H1 (cell line): ENCODE measurements around the gene CST6. TPM values are rescaled to one million over a fixed set of nuclear protein-coding genes. Genes with fewer than 3 reads are reported as not detected.

Experiments
- CTCF ChIA-PET: fragments of 300-600 bp; sonication (Branson Sonifier 250); formaldehyde crosslinking; loops from one replicate; lab custom pipeline; 2021; ENCODE audit not compliant: partially characterized antibody; lab: Charles Lee
- POLR2A ChIA-PET: fragments of 300-600 bp; sonication (Branson Sonifier 250); formaldehyde crosslinking; loops from one replicate; lab custom pipeline; 2021; ENCODE audit warnings: inconsistent platforms; ENCODE audit not compliant: partially characterized antibody; lab: Charles Lee
- DNase-seq, 2 experiments: peaks; one replicate each; pipeline versions ENCODE4 v3.0.0 to v3.0.0-alpha.2; 2010 to 2022; ENCODE audit warnings: low spot score in 2 of 2, low read depth in 1 of 2, mixed read lengths in 1 of 2
- FAIRE-seq: peaks from 2 replicates; lab custom pipeline; 2011; peaks lifted over from hg19 to GRCh38; lab: Jason Lieb, UNC
- H2AFZ ChIP-seq: 2 replicates; pipeline ENCODE4 v1.8.1; 2012; ENCODE audit warnings: low read length, inconsistent platforms
- H2AK5ac ChIP-seq: 2 replicates; pipeline ENCODE4 v1.6.1; 2013; ENCODE audit warnings: low read depth, low read length
- H2BK120ac ChIP-seq: replicated peaks from 2 replicates; pipeline ENCODE3; 2013; ENCODE audit warnings: low read depth, low read length, inconsistent platforms
- H2BK12ac ChIP-seq: 2 replicates; pipeline ENCODE4 v1.6.1; 2013; ENCODE audit warnings: low read depth, low read length
- H2BK15ac ChIP-seq: 2 replicates; pipeline ENCODE4 v1.6.1; 2013; ENCODE audit warnings: low read length
- H2BK20ac ChIP-seq: 2 replicates; pipeline ENCODE4 v1.6.1; 2013; ENCODE audit warnings: low read length
- H2BK5ac ChIP-seq: 2 replicates; pipeline ENCODE4 v1.6.1; 2013; ENCODE audit warnings: low read depth, low read length
- H3K14ac ChIP-seq: 2 replicates; pipeline ENCODE4 v1.6.1; 2013; ENCODE audit warnings: inconsistent platforms; ENCODE audit not compliant: insufficient read length
- H3K18ac ChIP-seq: 2 replicates; pipeline ENCODE4 v1.6.1; 2013; ENCODE audit warnings: low read length; ENCODE audit errors: extremely low read depth
- H3K23ac ChIP-seq: 2 replicates; pipeline ENCODE4 v1.6.1; 2013; ENCODE audit warnings: inconsistent platforms; ENCODE audit not compliant: insufficient read length
- H3K23me2 ChIP-seq: 2 replicates; pipeline ENCODE4 v1.6.1; 2013; ENCODE audit warnings: low read depth, low read length
- H3K27ac ChIP-seq: 2 replicates; pipeline ENCODE4 v1.6.1; 2011; ENCODE audit warnings: low read depth, low read length, inconsistent platforms
- H3K27me3 ChIP-seq, 4 experiments: replicated peaks in 1 of 4; 1 replicate in 1 of 4; 2 replicates in 3 of 4; pipeline versions ENCODE4 v1.6.1 to v1.8.1; 2011 to 2013; ENCODE audit warnings: low read length in 3 of 4, mild to moderate bottlenecking in 3 of 4, inconsistent platforms in 2 of 4, mixed read lengths in 2 of 4, moderate library complexity in 1 of 4; ENCODE audit not compliant: control insufficient read depth in 3 of 4, insufficient read depth in 3 of 4; ENCODE audit errors: extremely low read depth in 1 of 4
- H3K36me3 ChIP-seq, 4 experiments: 2 replicates each; pipeline versions ENCODE4 v1.6.1 to v1.8.1; 2011 to 2013; ENCODE audit warnings: mild to moderate bottlenecking in 4 of 4, low read length in 3 of 4, moderate library complexity in 2 of 4, control low read depth in 1 of 4, inconsistent platforms in 1 of 4; ENCODE audit not compliant: insufficient read depth in 4 of 4, control insufficient read depth in 2 of 4
- H3K4ac ChIP-seq: replicated peaks from 2 replicates; pipeline ENCODE3; 2013; ENCODE audit warnings: low read length, low read depth, mixed read lengths, inconsistent platforms; ENCODE audit not compliant: insufficient read length
- H3K4me1 ChIP-seq, 4 experiments: replicated peaks in 1 of 4; 1 replicate in 1 of 4; 2 replicates in 3 of 4; pipeline versions ENCODE4 v1.6.1 to v1.8.1; 2011 to 2013; ENCODE audit warnings: low read length in 3 of 4, inconsistent platforms in 2 of 4, mixed read lengths in 1 of 4; ENCODE audit not compliant: insufficient read depth in 4 of 4, control insufficient read depth in 3 of 4
- H3K4me2 ChIP-seq, 2 experiments: 2 replicates each; pipeline versions ENCODE4 v1.6.1 to v1.8.1; 2011 to 2013; ENCODE audit warnings: low read depth in 2 of 2, low read length in 2 of 2, control low read depth in 1 of 2, inconsistent platforms in 1 of 2, mild to moderate bottlenecking in 1 of 2; ENCODE audit not compliant: insufficient read depth in 1 of 2
- H3K4me3 ChIP-seq, 4 experiments: fragments of 200-600, 300-600 bp in 1 of 4; sonication (generic), shearing (Covaris generic), sonication (Bioruptor Twin) in 1 of 4; 2 replicates each; pipeline versions ENCODE4 v1.5.1 to v1.8.1; 2011 to 2016; ENCODE audit warnings: low read length in 4 of 4, low read depth in 3 of 4, control low read depth in 2 of 4, inconsistent platforms in 2 of 4, mild to moderate bottlenecking in 2 of 4, mixed read lengths in 1 of 4, moderate library complexity in 1 of 4; ENCODE audit not compliant: insufficient read depth in 2 of 4; ENCODE audit errors: extremely low read depth in 1 of 4
- H3K56ac ChIP-seq: replicated peaks from 2 replicates; pipeline ENCODE3; 2013; ENCODE audit warnings: low read depth, mild to moderate bottlenecking, mixed read lengths, low read length, inconsistent platforms; ENCODE audit not compliant: insufficient read length
- H3K79me1 ChIP-seq: 2 replicates; pipeline ENCODE4 v1.6.1; 2013; ENCODE audit warnings: low read depth, low read length, control low read depth
- H3K79me2 ChIP-seq, 2 experiments: 2 replicates each; pipeline versions ENCODE4 v1.6.1 to v1.8.1; 2012 to 2013; ENCODE audit warnings: low read length in 2 of 2, mild to moderate bottlenecking in 2 of 2, inconsistent platforms in 1 of 2; ENCODE audit not compliant: insufficient read depth in 2 of 2, control insufficient read depth in 1 of 2
- H3K9ac ChIP-seq, 4 experiments: replicated peaks in 1 of 4; 1 replicate in 1 of 4; 2 replicates in 3 of 4; pipeline versions ENCODE4 v1.6.1 to v1.8.1; 2011 to 2013; ENCODE audit warnings: low read depth in 3 of 4, low read length in 3 of 4, control low read depth in 2 of 4, mild to moderate bottlenecking in 2 of 4, moderate library complexity in 2 of 4, inconsistent platforms in 1 of 4; ENCODE audit errors: extremely low read depth in 1 of 4
- H3K9me3 ChIP-seq, 2 experiments: 2 replicates each; pipeline versions ENCODE4 v1.6.1 to v1.8.1; 2012 to 2013; ENCODE audit warnings: mild to moderate bottlenecking in 2 of 2, moderate library complexity in 2 of 2, control low read depth in 1 of 2, inconsistent platforms in 1 of 2, low read depth in 1 of 2, low read length in 1 of 2, mixed read lengths in 1 of 2; ENCODE audit not compliant: insufficient read depth in 2 of 2
- H4K20me1 ChIP-seq, 2 experiments: replicated peaks in 1 of 2; 2 replicates each; pipeline versions ENCODE3 to v1.8.1; 2011 to 2013; ENCODE audit warnings: inconsistent platforms in 2 of 2, low read length in 2 of 2, mild to moderate bottlenecking in 1 of 2; ENCODE audit not compliant: insufficient read depth in 2 of 2, control insufficient read depth in 1 of 2
- H4K5ac ChIP-seq: 2 replicates; pipeline ENCODE4 v1.6.1; 2013; ENCODE audit warnings: low read length, low read depth, mixed read lengths, inconsistent platforms; ENCODE audit not compliant: insufficient read length
- H4K8ac ChIP-seq: 2 replicates; pipeline ENCODE4 v1.8.0; 2013; ENCODE audit warnings: mild to moderate bottlenecking, moderate library complexity, low read length, inconsistent platforms; ENCODE audit not compliant: insufficient read depth; ENCODE audit errors: extremely low read depth
- H4K91ac ChIP-seq: replicated peaks from 2 replicates; pipeline ENCODE3; 2013; ENCODE audit warnings: low read length, mixed read lengths, inconsistent platforms; ENCODE audit not compliant: insufficient read length
- PHF8 ChIP-seq: fragments of 200-600 bp; sonication (generic); conservative IDR thresholded peaks from 2 replicates; pipeline ENCODE4 v1.7.1; 2012; ENCODE audit warnings: low read depth, mild to moderate bottlenecking, inconsistent platforms, low read length, moderate library complexity
- TBP ChIP-seq: IDR thresholded peaks from 2 replicates; pipeline ENCODE4 v1.6.1; 2011; ENCODE audit warnings: low read depth, low read length, improper control_type of control experiment
- WGBS, 2 experiments: shearing (Covaris generic) in 1 of 2; methylation state at CpG; one replicate each; pipeline versions ENCODE4 v1.1.6 to v1.1.7; 2013 to 2015; ENCODE audit warnings: low lambda C conversion rate in 2 of 2, mixed read lengths in 2 of 2, inconsistent platforms in 1 of 2, low coverage in 1 of 2, missing lambda C conversion rate in 1 of 2; ENCODE audit not compliant: insufficient replicate concordance in 2 of 2, insufficient coverage in 1 of 2, insufficient read length in 1 of 2; ENCODE audit errors: extremely low coverage in 1 of 2, missing lambda C conversion rate in 1 of 2; 5-methylcytosine and 5-hydroxymethylcytosine counted together
- polyA plus RNA-seq, 7 experiments: library from polyadenylated mRNA; depleted of rRNA in 3 of 7; stranded (reverse) in 5 of 7; unstranded in 2 of 7; fragments of >200 nt in 5 of 7; fragments of 200-250 nt in 2 of 7; gene quantifications; 1 replicate in 5 of 7; 2 replicates in 1 of 7; 4 replicates in 1 of 7; pipeline versions ENCODE4 v1.2.1 to v1.2.3, GENCODE V29; 2011 to 2013; ENCODE audit warnings: missing spikeins in 2 of 7, mixed read lengths in 2 of 7
- total RNA-seq: library from RNA; stranded (reverse); fragmentation: NEBNext Ultra II Directional; extraction: Animal tissue kit (Norgen Biotek cat#: 25700); gene quantifications from 2 replicates; pipeline ENCODE4 v1.2.1, GENCODE V29; 2021

CST6 gene
- total and polyA plus RNA-seq, 2 of the 8 experiments (the other 6 are each of a cell fraction or from before 2014, with no cell fraction given) = 1.6 to 7.6 TPM

DNA sequence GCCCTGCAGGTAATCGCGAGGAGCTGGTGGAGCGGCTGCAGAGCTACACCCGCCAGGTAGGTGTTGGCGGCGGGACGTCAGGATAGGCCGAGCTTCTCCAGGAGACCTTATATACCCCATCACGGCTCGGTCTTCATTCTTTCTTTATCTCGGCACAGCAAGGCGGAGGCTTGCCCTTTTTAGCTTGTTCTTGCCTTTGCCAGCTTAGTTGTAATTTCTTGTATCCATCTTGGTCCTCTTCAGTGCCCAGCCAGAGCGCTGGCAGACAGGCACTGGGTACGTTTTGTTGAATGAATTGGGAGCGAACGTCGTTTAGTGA is 40.8 kb downstream of the CST6 start:
- TF ChIP-seq TBP (no peak), PHF8 (peak; percentile 0; the same call in 1 of the 2 replicates)
- POLR2A ChIA-PET = interaction anchor here (0.7 to 13.4 kb wide), 12 partner anchors 9 to 193 kb away, joined by 3 to 150 read pairs (median 4); partner anchors contain the start of genes FIBP, MUS81 and PACS1
- Histone ChIP-seq H2AK5ac (peak overlapping the region; percentile 33), H2BK5ac (peak overlapping the region; percentile 72; the same call in 1 of the 2 replicates), H3K23me2 (peaks cover 14% of the 10 kb centered on the region; the same call in 1 of the 2 replicates), H3K36me3 (peaks cover 14 to 34% (median 24%) of the 10 kb centered on the region in 4 experiments), H3K79me1 (peaks cover 15% of the 10 kb centered on the region), H3K14ac (no peak overlapping the region), H2BK15ac (no peak overlapping the region), H3K18ac (0 out of 2 replicates have a peak overlapping the region, but pooled peaks have one; percentile 78), H2BK12ac (no peak overlapping the region), H3K4me1 (peaks cover 0 to 24% (median 19%) of the 10 kb centered on the region in 4 experiments; a peak in 6 of 7 replicates), H3K4me3 (peak overlapping the region; percentile 97 to 99 (median 98)), H2BK20ac (no peak overlapping the region), H3K4ac (peak overlapping the region; percentile 87), H4K91ac (no peak overlapping the region), H3K79me2 (peaks cover 10 to 27% of the 10 kb centered on the region in 2 experiments), H3K27ac (peak overlapping the region; percentile 82), H3K27me3 (no peaks in the 10 kb centered on the region), H3K9ac (peak overlapping the region; percentile 70 to 93 (median 90)), H3K56ac (no peak overlapping the region), H2AFZ (peak overlapping the region; percentile 86; the same call in 1 of the 2 replicates), H4K20me1 (peaks cover 0 to 5% of the 10 kb centered on the region in 2 experiments), H4K8ac (peak overlapping the region; percentile 98; the same call in 1 of the 2 replicates), H3K23ac (no peak overlapping the region), H3K9me3 (no peaks in the 10 kb centered on the region), H3K4me2 (peak overlapping the region; percentile 94 to 99), H4K5ac (no peak overlapping the region), H2BK120ac (no peak overlapping the region)
- DNase-seq (no peak), FAIRE-seq (no peak)
- CTCF ChIA-PET = interaction anchor here (0.6 to 12.0 kb wide), 10 partner anchors 8 to 399 kb away, joined by 3 to 144 read pairs (median 4); partner anchors contain the start of gene MUS81
- WGBS, 2 experiments = 5% methylated on average over 17 of the region's 17 CpGs; no CpG with 5 or more reads in 1 of the 2 experiments
